BLaER1 treated with 17β-estradiol and CSF1 and Interleukin-3, amounts not matched to agents 10 nM and 100 nM (cell line): ENCODE data around the gene CPN2.

Source experiments
- H3K27ac ChIP-seq, 11 experiments: shearing (Covaris generic); formaldehyde crosslinking; 2 replicates each; pipeline ENCODE4 v1.8.1; 2022
- H3K27me3 ChIP-seq, 11 experiments: shearing (Covaris generic); formaldehyde crosslinking; 2 replicates each; pipeline ENCODE4 v1.8.1; 2022
- H3K36me3 ChIP-seq, 11 experiments: shearing (Covaris generic); formaldehyde crosslinking; 2 replicates each; pipeline ENCODE4 v1.8.1; 2022
- H3K4me1 ChIP-seq, 10 experiments: shearing (Covaris generic); formaldehyde crosslinking; 2 replicates each; pipeline ENCODE4 v1.8.1; 2022
- H3K4me2 ChIP-seq, 11 experiments: shearing (Covaris generic); formaldehyde crosslinking; 2 replicates each; pipeline ENCODE4 v1.8.1; 2022
- H3K4me3 ChIP-seq, 10 experiments: shearing (Covaris generic); formaldehyde crosslinking; 2 replicates each; pipeline ENCODE4 v1.8.1; 2022
- H3K9ac ChIP-seq, 11 experiments: shearing (Covaris generic); formaldehyde crosslinking; 2 replicates each; pipeline ENCODE4 v1.8.1; 2022
- H3K9me3 ChIP-seq, 11 experiments: shearing (Covaris generic); formaldehyde crosslinking; replicated peaks in 1 of 11; 2 replicates each; pipeline ENCODE4 v1.8.1; 2022
- H4K20me1 ChIP-seq, 11 experiments: shearing (Covaris generic); formaldehyde crosslinking; 2 replicates each; pipeline ENCODE4 v1.8.1; 2022
- Cebpa-rat ChIP-seq, 11 experiments: shearing (Covaris generic); IDR thresholded peaks; 2 replicates each; pipeline ENCODE4 v1.8.1; 2022

Gene CPN2

GRCh38 chr3:194367992-194368841 lies 17.1 kb upstream of the CPN2 start:
- Histone ChIP-seq H3K4me3 (peak overlapping the region in 2 of 10 experiments; percentile 31 to 48; a peak in 1 of 20 replicates), H3K9me3 (peaks cover 0 to 3% (median 0%) of the 10 kb centered on the region in 11 experiments; a peak in 1 of 22 replicates), H3K4me1 (peaks cover 36 to 83% (median 73%) of the 10 kb centered on the region in 10 experiments), H3K27me3 (peaks cover 0 to 29% (median 0%) of the 10 kb centered on the region in 11 experiments; a peak in 10 of 22 replicates), H4K20me1 (no peaks in the 10 kb centered on the region), H3K27ac (peak overlapping the region in 8 of 11 experiments; percentile 13 to 90 (median 58); a peak in 12 of 22 replicates), H3K4me2 (peak overlapping the region; percentile 52 to 96 (median 76)), H3K9ac (peak overlapping the region in 4 of 11 experiments; percentile 40 to 72 (median 61); a peak in 8 of 22 replicates), H3K36me3 (no peaks in the 10 kb centered on the region)
- TF ChIP-seq Cebpa-rat (IDR thresholded peaks at IDR 0.05), result no peak

- H3K4me2 ChIP-seq, result peak overlapping the region in 8 of 11 experiments; percentile 66 to 96 (median 81); a peak in 15 of 22 replicates
- peaks cover 0 to 3% (median 0%) of the 10 kb centered on the region in 11 experiments; a peak in 1 of 22 replicates for H3K9me3 ChIP-seq
- peaks cover 0 to 29% (median 0%) of the 10 kb centered on the region in 11 experiments; a peak in 10 of 22 replicates for H3K27me3 ChIP-seq
- peak overlapping the region in 1 of 11 experiments; percentile 18; a peak in 1 of 22 replicates for H3K9ac ChIP-seq
- TF ChIP-seq Cebpa-rat (IDR thresholded peaks at IDR 0.05), result no peak
- H3K4me3 ChIP-seq, result no peak overlapping the region
- peak overlapping the region in 3 of 11 experiments; percentile 11 to 90 (median 78); a peak in 5 of 22 replicates for H3K27ac ChIP-seq
- H4K20me1 ChIP-seq, result no peaks in the 10 kb centered on the region
- H3K4me1 ChIP-seq, result peaks cover 36 to 99% (median 75%) of the 10 kb centered on the region in 10 experiments
- H3K36me3 ChIP-seq, result no peaks in the 10 kb centered on the region; a peak in 1 of 22 replicates
Measured at GRCh38 chr3:194365978-194366490, 14.9 kb upstream of the CPN2 start.

GRCh38 chr3:194365526-194365925 lies 14.4 kb upstream of the CPN2 start:
- Histone ChIP-seq H3K27me3 (peaks cover 0 to 27% (median 0%) of the 10 kb centered on the region in 11 experiments; a peak in 10 of 22 replicates), H3K4me1 (peaks cover 36 to 99% (median 72%) of the 10 kb centered on the region in 10 experiments), H3K36me3 (peaks cover 0 to 3% (median 0%) of the 10 kb centered on the region in 11 experiments; a peak in 2 of 22 replicates), H4K20me1 (no peaks in the 10 kb centered on the region), H3K4me3 (no peak overlapping the region), H3K27ac (peak overlapping the region in 4 of 11 experiments; percentile 9 to 90 (median 44); a peak in 5 of 22 replicates), H3K9ac (peak overlapping the region in 2 of 11 experiments; percentile 18 to 37; a peak in 3 of 22 replicates), H3K9me3 (peaks cover 0 to 8% (median 0%) of the 10 kb centered on the region in 11 experiments; a peak in 7 of 22 replicates), H3K4me2 (peak overlapping the region in 9 of 11 experiments; percentile 13 to 96 (median 76); a peak in 15 of 22 replicates)
- no peak for TF ChIP-seq Cebpa-rat (IDR thresholded peaks at IDR 0.05)

GRCh38 chr3:194364652-194365434 lies 13.7 kb upstream of the CPN2 start:
- peaks cover 0 to 10% (median 0%) of the 10 kb centered on the region in 11 experiments; a peak in 6 of 22 replicates for H3K36me3 ChIP-seq
- peak overlapping the region in 4 of 11 experiments; percentile 18 to 46 (median 40); a peak in 5 of 22 replicates for H3K9ac ChIP-seq
- H3K27me3 ChIP-seq, result peaks cover 0 to 21% (median 0%) of the 10 kb centered on the region in 11 experiments; a peak in 10 of 22 replicates
- peaks cover 31 to 99% (median 65%) of the 10 kb centered on the region in 10 experiments for H3K4me1 ChIP-seq
- peak overlapping the region in 4 of 11 experiments; percentile 3 to 90 (median 44); a peak in 5 of 22 replicates for H3K27ac ChIP-seq
- no peaks in the 10 kb centered on the region for H4K20me1 ChIP-seq
- peaks cover 0 to 15% (median under 1%) of the 10 kb centered on the region in 11 experiments; a peak in 10 of 22 replicates for H3K9me3 ChIP-seq
- H3K4me3 ChIP-seq, result no peak overlapping the region; a peak in 1 of 20 replicates
- TF ChIP-seq Cebpa-rat (IDR thresholded peaks at IDR 0.05), result no peak
- peak overlapping the region; percentile 13 to 96 (median 68); a peak in 20 of 22 replicates for H3K4me2 ChIP-seq

- Histone ChIP-seq H3K27me3 (peaks cover 0 to 16% (median 0%) of the 10 kb centered on the region in 11 experiments; a peak in 9 of 22 replicates), H3K4me3 (no peak overlapping the region; a peak in 1 of 20 replicates), H3K9ac (peak overlapping the region in 2 of 11 experiments; percentile 37 to 46; a peak in 3 of 22 replicates), H3K9me3 (peaks cover 0 to 21% (median 6%) of the 10 kb centered on the region in 11 experiments; a peak in 10 of 22 replicates), H3K4me1 (peaks cover 25 to 99% (median 61%) of the 10 kb centered on the region in 10 experiments), H3K27ac (peak overlapping the region in 2 of 11 experiments; percentile 3 to 78; a peak in 1 of 22 replicates), H3K4me2 (peak overlapping the region; percentile 13 to 96 (median 68); a peak in 19 of 22 replicates), H3K36me3 (peaks cover 0 to 13% (median 0%) of the 10 kb centered on the region in 11 experiments; a peak in 6 of 22 replicates), H4K20me1 (no peaks in the 10 kb centered on the region)
- TF ChIP-seq Cebpa-rat (IDR thresholded peaks at IDR 0.05), result no peak
Measured at GRCh38 chr3:194364314-194364651, 13.2 kb upstream of the CPN2 start.

GRCh38 chr3:194360568-194360967 lies 9.4 kb upstream of the CPN2 start:
- TF ChIP-seq Cebpa-rat (IDR thresholded peaks at IDR 0.05), result no peak
- no peaks in the 10 kb centered on the region for H3K27me3 ChIP-seq

GRCh38 chr3:194357681-194358080 lies 6.6 kb upstream of the CPN2 start:
- Histone ChIP-seq H3K27ac (peak overlapping the region in 4 of 11 experiments; percentile 16 to 67 (median 48); a peak in 7 of 22 replicates), H3K27me3 (no peaks in the 10 kb centered on the region), H3K9ac (peak overlapping the region in 3 of 11 experiments; percentile 0 to 50 (median 20); a peak in 5 of 22 replicates), H3K4me2 (peak overlapping the region; percentile 42 to 90 (median 74)), H3K36me3 (peaks cover 0 to 18% (median 0%) of the 10 kb centered on the region in 11 experiments; a peak in 6 of 22 replicates), H4K20me1 (no peaks in the 10 kb centered on the region), H3K4me3 (no peak overlapping the region), H3K4me1 (peaks cover 25 to 99% (median 60%) of the 10 kb centered on the region in 10 experiments), H3K9me3 (peaks cover 0 to 23% (median 9%) of the 10 kb centered on the region in 11 experiments; a peak in 10 of 22 replicates)
- no peak for TF ChIP-seq Cebpa-rat (IDR thresholded peaks at IDR 0.05)

More at GRCh38 chr3:194360568-194360967, 9.4 kb upstream of the CPN2 start:
- Histone ChIP-seq H3K27ac (no peak overlapping the region), H3K9ac (no peak overlapping the region), H3K4me2 (peak overlapping the region in 3 of 11 experiments; percentile 45 to 90 (median 75); a peak in 7 of 22 replicates), H3K4me3 (no peak overlapping the region), H4K20me1 (no peaks in the 10 kb centered on the region), H3K4me1 (peaks cover 28 to 99% (median 60%) of the 10 kb centered on the region in 10 experiments), H3K36me3 (peaks cover 0 to 18% (median 0%) of the 10 kb centered on the region in 11 experiments; a peak in 6 of 22 replicates), H3K9me3 (peaks cover 0 to 23% (median 9%) of the 10 kb centered on the region in 11 experiments; a peak in 10 of 22 replicates)
